ENCODE measurements around the gene HOXA3.

- TF ChIP-seq, protein P1, sequence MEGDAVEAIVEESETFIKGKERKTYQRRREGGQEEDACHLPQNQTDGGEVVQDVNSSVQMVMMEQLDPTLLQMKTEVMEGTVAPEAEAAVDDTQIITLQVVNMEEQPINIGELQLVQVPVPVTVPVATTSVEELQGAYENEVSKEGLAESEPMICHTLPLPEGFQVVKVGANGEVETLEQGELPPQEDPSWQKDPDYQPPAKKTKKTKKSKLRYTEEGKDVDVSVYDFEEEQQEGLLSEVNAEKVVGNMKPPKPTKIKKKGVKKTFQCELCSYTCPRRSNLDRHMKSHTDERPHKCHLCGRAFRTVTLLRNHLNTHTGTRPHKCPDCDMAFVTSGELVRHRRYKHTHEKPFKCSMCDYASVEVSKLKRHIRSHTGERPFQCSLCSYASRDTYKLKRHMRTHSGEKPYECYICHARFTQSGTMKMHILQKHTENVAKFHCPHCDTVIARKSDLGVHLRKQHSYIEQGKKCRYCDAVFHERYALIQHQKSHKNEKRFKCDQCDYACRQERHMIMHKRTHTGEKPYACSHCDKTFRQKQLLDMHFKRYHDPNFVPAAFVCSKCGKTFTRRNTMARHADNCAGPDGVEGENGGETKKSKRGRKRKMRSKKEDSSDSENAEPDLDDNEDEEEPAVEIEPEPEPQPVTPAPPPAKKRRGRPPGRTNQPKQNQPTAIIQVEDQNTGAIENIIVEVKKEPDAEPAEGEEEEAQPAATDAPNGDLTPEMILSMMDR (IDR thresholded peaks at IDR 0.05; ENCODE audit: poor library complexity): no peak
- peak; percentile 14 for TF ChIP-seq EZH2 (IDR thresholded peaks at IDR 0.05; ENCODE audit: borderline replicate concordance)
These were observed 12.1 kb downstream of the HOXA3 start for GRCh38 chr7:27140126-27140857.

Measured in hepatocyte (in vitro differentiated cells).